ENCODE data around the gene TPI1.

Gene TPI1

GRCh38 chr12:6828781-6829535, 38.4 kb upstream of the TPI1 start:
- peak; percentile 64 for DNase-seq

DNA sequence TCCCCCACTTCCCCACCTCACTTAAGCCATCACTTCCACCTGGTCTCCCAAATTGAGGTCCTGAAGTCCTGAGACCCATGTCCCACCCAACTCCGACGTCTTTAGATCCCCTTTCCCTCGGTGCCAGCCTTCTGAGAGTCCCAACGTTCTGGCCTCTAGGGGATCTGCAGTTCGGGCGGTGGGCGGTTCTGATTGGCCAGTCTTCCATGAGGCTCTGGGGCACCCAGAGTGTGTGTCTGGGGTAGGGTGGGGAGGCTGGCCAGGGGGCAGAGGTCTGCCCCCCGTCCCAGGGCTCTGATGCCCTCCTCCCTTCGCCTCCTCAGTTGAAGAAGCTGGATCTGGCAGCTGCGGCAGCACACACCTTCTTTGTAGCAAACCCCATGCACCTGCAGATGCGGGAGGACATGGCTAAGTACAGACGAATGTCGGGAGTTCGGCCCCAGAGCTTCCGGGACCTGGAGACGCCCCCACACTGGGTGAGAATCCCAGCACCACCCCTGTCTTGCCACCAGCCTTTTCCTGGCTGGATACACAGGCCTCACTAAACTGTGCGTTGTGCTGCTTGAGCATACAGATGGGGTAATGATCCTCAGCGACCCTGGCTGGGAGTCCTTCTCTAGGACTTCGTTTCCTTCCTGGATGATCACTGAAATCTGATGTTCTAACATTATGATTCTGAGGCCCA, 37.7 kb upstream of the TPI1 start:
- no peak for DNase-seq

DNA sequence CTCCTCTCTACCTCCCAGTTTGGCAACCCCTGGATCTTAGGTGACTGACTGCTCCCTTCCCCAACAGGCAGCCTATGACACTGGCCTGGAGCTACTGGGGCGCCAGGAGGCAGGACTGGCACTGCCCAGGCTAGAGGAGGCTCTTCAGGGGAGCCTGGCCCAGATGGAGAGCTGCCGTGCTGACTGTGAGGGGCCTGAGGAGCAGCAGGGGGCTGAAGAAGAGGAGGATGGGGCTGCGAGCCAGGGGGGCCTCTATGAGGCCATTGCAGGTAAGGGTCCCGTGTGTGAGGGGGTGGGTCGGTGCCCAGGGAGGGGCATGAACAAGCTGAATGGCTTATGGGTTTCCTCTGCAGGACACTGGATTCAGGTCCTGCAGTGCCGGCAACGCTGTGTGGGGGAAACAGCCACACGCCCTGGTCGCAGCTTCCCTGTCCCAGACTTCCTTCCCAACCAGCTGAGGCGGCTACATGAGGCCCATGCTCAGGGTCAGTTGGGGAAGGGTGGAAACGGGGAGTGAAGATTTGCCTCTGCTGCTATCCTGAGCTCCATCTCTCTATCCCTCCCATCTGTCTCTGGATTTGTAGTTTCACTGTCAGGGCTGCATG, 36.9 kb upstream of the TPI1 start:
- DNase-seq = no peak

- no peak for DNase-seq
Observed at GRCh38 chr12:6830999-6831398, 36.3 kb upstream of the TPI1 start.

- DNase-seq = no peak
Observed at GRCh38 chr12:6831450-6831995, 35.8 kb upstream of the TPI1 start.

- DNase-seq = no peak
Observed at GRCh38 chr12:6832125-6832524, 35.2 kb upstream of the TPI1 start.

DNA sequence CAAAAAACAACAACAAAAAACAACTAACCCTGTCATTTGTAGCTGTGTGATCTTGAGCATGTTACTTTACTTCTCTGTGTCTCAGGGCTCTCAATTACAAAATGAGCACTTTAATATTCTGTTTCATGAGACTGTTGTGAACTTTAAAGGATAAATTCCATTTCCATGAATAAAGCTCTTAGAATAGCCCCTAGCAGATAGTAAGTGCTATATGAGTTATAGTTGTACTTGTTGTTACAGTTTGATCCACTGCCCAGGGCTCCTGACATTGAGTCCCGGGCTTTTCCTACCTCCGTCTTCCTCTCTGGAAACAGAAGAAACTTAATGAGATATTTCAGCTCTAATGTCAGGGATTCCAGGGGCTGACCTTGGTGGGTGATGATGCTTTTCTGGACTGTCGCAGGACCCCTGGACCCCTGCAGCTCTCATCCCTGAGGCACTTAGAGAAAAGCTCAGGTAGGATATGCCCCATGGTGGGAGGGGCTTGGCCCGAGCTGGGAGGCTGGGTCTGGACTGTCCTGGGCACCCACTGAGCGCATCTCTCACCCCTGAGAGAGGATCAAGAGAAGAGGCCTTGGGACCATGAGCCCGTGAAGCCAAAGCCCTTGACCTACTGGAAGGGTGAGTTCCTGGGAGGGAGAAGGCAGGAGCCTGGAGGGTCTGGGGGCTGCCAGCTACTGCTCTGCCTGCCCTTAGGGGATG, 34.0 kb upstream of the TPI1 start:
- DNase-seq = no peak

- DNase-seq = no peak
Observed at GRCh38 chr12:6834254-6834653, 33.1 kb upstream of the TPI1 start.

DNA sequence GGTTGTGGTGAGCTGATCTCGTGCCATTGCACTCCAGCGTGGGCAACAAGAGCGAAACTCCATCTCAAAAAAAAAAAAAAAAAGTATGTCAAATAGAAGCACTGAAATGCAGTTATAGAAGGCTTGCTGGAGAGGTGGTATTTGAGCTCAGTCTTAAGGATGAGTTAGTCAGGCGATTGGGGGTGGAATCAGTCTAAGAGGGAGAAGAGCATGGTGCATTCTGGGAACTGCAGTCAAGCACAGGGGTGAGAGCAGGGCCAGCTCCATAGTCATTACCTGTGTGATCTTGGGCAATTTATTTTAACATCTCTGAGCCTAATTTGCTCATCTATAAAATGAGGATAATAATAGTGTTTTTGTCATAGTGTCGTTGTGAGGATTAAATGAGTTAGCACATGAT, 32.5 kb upstream of the TPI1 start:
- no peak for DNase-seq

DNA sequence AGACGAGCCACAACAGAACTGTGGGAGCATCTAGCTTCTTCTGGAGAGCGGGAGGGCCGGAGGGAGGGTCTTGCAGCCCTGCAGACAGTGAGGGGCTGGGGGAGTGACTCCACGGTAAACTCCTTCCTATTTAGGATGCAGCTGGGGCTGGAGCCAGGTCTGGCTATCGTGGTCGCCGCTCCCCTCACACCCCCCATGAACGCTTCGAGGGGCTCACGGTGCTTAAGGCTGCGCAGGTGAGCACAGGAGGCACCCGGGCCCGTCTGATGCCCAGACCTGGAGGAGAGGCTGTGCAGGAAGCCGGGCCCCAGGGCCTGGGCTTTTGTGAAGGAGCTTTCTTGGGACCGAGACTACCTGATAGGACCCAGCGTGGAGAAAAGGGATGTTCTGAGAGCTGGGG, 30.5 kb upstream of the TPI1 start:
- no peak for DNase-seq

- no peak for DNase-seq
Observed at GRCh38 chr12:6837370-6838060, 29.8 kb upstream of the TPI1 start.

DNA sequence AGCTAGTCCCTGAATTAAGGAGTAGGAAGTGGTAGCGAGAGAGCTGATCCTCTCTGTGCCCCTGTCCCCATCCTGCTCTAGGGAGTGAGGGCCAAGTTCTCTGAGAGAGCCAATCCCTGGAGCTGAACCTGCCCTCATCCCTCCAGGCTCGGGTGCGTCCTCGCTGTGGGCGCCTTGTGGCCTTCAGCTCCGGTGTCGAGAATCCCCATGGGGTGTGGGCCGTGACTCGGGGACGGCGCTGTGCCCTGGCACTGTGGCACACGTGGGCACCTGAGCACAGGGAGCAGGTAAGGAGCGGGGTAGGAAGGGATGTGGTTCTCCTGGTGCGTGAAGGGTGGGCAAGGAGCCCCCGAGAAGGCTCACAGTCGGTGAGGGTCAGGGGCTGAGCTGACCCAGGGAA, 28.5 kb upstream of the TPI1 start:
- DNase-seq = no peak

DNA sequence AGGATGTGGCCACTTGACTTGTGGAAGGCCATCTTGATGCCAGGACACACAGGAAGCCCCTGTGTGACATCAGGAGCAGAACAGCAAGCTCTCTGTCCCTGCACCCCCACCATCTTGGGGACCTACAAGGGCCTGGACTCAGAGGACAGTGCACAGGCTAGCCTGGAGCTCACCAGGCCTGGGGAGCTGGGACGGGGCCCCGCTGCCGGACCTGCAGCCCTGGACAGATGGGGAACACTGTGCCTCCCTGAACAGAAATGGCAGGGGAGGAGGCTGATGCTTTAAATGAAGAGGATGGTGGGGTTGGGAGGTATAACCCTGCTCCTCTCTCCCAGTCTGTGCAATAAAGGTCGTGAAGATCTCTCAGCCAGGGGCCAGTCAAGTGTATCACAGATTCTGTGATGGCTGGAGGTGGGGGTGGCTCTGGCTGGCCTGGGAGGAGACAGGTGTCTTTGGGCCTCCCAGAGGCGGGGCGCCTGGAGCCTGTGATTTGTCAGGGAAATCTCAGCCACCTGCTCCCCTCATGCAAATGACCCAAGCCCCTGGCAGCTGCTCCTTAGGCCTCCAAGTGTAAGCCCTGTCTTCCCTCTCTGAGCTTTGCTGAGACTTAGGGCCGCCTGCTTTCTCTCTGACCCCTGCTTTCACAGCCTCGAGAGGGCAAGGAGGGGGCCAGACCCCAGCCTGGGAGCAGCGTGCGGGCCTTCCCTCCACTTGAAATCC, 27.7 kb upstream of the TPI1 start:
- no peak for DNase-seq

- DNase-seq = no peak
Observed at GRCh38 chr12:6840330-6840729, 27.0 kb upstream of the TPI1 start.

GRCh38 chr12:6840761-6841515, 26.4 kb upstream of the TPI1 start, which contains the start of gene GNB3:
Gene GNB3 (plus strand): TSS chr12:6840925. CDS start chr12:6841288, 363 bp downstream.
- DNase-seq = no peak

DNA sequence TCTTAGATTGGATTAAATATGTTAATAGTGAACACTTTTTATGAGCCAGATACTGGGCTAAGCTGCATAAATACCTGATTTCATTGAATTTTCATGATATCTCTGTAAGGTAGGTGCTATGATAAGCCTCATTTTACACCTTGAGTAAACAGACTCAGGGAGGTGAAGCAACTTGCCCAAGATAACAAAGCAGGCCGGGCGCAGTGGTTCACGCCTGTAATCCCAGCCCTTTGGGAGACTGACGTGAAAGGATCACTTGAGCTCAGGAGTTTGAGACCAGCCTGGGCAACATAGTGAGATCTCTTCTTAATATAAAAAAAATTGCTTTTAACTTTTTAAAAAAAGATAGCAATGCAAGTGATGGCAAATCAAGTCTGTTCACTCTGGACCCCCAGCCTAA, 25.3 kb upstream of the TPI1 start:
- DNase-seq = no peak

- no peak for DNase-seq
Observed at GRCh38 chr12:6843118-6843902, 24.0 kb upstream of the TPI1 start.

GRCh38 chr12:6845395-6845794, 21.9 kb upstream of the TPI1 start:
- no peak for DNase-seq

- DNase-seq = no peak
Observed at GRCh38 chr12:6846316-6846869, 20.9 kb upstream of the TPI1 start.

- no peak for DNase-seq
Observed at GRCh38 chr12:6847676-6848075, 19.7 kb upstream of the TPI1 start.

All from CD4-positive, alpha-beta T cell treated with Interleukin-17A for 4 hours (primary cell).